Measurements from ENCODE around the gene SRGAP1. TPM values are rescaled to one million over a fixed set of nuclear protein-coding genes. Genes with fewer than 3 reads are reported as not detected.

The SRGAP1 gene
- total and polyA plus RNA-seq, 2 of the 8 experiments (the other 6 are each of a cell fraction or from before 2014, with no cell fraction given) = 3.2 to 7.3 TPM

DNA sequence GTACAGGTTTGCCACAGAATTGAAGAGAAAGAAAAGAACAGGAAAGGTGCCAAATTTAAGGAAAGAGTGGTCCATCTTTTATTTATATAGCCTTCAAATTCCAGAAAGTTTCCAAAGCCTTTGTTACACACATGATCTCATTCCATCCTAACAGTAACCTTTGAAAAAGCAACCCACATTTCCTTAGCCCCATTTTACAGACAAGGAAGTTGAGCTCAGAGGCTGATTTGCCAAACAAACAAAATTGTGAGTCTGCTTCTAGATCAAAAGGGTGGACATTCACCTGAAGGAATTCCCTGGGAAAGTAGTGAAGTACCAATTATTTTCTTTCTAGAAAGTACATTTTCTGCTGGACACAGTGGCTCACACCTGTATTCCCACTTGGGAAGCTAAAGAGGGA lies 345.6 kb downstream of the SRGAP1 start:
- no peak overlapping the region for H3K18ac ChIP-seq (ENCODE audit: extremely low read depth, low read length)
- no peak for FAIRE-seq
- no peak overlapping the region for H2BK12ac ChIP-seq (ENCODE audit: low read depth, low read length)
- no peak for TF ChIP-seq CEBPB (IDR thresholded peaks at IDR 0.05; ENCODE audit: low read depth, low read length)
- TF ChIP-seq TCF12 (IDR thresholded peaks at IDR 0.05; ENCODE audit: low read depth, low read length) = no peak
- no peak for TF ChIP-seq BRCA1 (IDR thresholded peaks at IDR 0.05; ENCODE audit: low read depth, low read length)
- TF ChIP-seq NANOG (IDR thresholded peaks at IDR 0.05; ENCODE audit: insufficient read depth, low read depth, low read length, poor library complexity, severe bottlenecking) = no peak
- TF ChIP-seq TAF7 (optimal IDR thresholded peaks at IDR 0.05; ENCODE audit: borderline replicate concordance, low read depth, low read length) = no peak
- TF ChIP-seq, protein P1, sequence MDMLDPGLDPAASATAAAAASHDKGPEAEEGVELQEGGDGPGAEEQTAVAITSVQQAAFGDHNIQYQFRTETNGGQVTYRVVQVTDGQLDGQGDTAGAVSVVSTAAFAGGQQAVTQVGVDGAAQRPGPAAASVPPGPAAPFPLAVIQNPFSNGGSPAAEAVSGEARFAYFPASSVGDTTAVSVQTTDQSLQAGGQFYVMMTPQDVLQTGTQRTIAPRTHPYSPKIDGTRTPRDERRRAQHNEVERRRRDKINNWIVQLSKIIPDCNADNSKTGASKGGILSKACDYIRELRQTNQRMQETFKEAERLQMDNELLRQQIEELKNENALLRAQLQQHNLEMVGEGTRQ (IDR thresholded peaks at IDR 0.05; ENCODE audit: low read length) = no peak
- H3K56ac ChIP-seq (replicated peaks; ENCODE audit: insufficient read length, low read depth, low read length) = no peak overlapping the region
- H3K4ac ChIP-seq (replicated peaks; ENCODE audit: insufficient read length, low read depth, low read length) = no peak overlapping the region
- H3K79me1 ChIP-seq (ENCODE audit: low read depth, low read length) = no peaks in the 10 kb centered on the region
- no peak overlapping the region for H3K4me2 ChIP-seq (ENCODE audit: insufficient read depth in 1 of 2, low read depth in 2 of 2, low read length in 2 of 2)
- H2BK20ac ChIP-seq (ENCODE audit: low read length) = no peak overlapping the region
- no peak overlapping the region for H2BK5ac ChIP-seq (ENCODE audit: low read depth, low read length)
- H3K36me3 ChIP-seq (ENCODE audit: control insufficient read depth in 2 of 4, insufficient read depth in 4 of 4, low read length in 3 of 4) = peaks cover 0 to 10% (median 6%) of the 10 kb centered on the region in 4 experiments; a peak in 4 of 8 replicates
- no peak overlapping the region for H3K14ac ChIP-seq (ENCODE audit: insufficient read length)
- no peak overlapping the region for H4K8ac ChIP-seq (ENCODE audit: extremely low read depth, insufficient read depth, low read length)
- H2BK15ac ChIP-seq (ENCODE audit: low read length) = no peak overlapping the region
- no peak overlapping the region for H2BK120ac ChIP-seq (replicated peaks; ENCODE audit: low read depth, low read length)
- no peaks in the 10 kb centered on the region for H3K27me3 ChIP-seq (replicated peaks in 1 of 4; ENCODE audit: control insufficient read depth in 3 of 4, extremely low read depth in 1 of 4, insufficient read depth in 3 of 4, low read length in 3 of 4)
- no peaks in the 10 kb centered on the region for H3K79me2 ChIP-seq (ENCODE audit: control insufficient read depth in 1 of 2, insufficient read depth in 2 of 2, low read length in 2 of 2)
- H4K5ac ChIP-seq (ENCODE audit: insufficient read length, low read depth, low read length) = no peak overlapping the region
- H3K23ac ChIP-seq (ENCODE audit: insufficient read length) = no peak overlapping the region
- H3K9me3 ChIP-seq (ENCODE audit: insufficient read depth in 2 of 2, low read depth in 1 of 2, low read length in 1 of 2) = no peaks in the 10 kb centered on the region
- H3K4me1 ChIP-seq (replicated peaks in 1 of 4; ENCODE audit: control insufficient read depth in 3 of 4, insufficient read depth in 4 of 4, low read length in 3 of 4) = no peaks in the 10 kb centered on the region
- ChIA-PET POLR2A (ENCODE audit: partially characterized antibody) (no interaction called here), CTCF (ENCODE audit: partially characterized antibody) (interaction anchor here (0.6 to 0.7 kb wide), 2 partner anchors 269 to 353 kb away, joined by 3 read pairs; no protein-coding TSS in a partner anchor)
- H4K91ac ChIP-seq (replicated peaks; ENCODE audit: insufficient read length, low read length) = no peak overlapping the region
- H3K27ac ChIP-seq (ENCODE audit: low read depth, low read length) = no peak overlapping the region
- no peak overlapping the region for H2AFZ ChIP-seq (ENCODE audit: low read length)
- no peak for DNase-seq (ENCODE audit: low read depth in 1 of 2, low spot score in 2 of 2)
- no peak overlapping the region for H3K9ac ChIP-seq (replicated peaks in 1 of 4; ENCODE audit: extremely low read depth in 1 of 4, low read depth in 3 of 4, low read length in 3 of 4)
- H2AK5ac ChIP-seq (ENCODE audit: low read depth, low read length) = no peak overlapping the region
- H3K4me3 ChIP-seq (ENCODE audit: extremely low read depth in 1 of 4, insufficient read depth in 2 of 4, low read depth in 3 of 4, low read length in 4 of 4) = no peak overlapping the region
- H4K20me1 ChIP-seq (replicated peaks in 1 of 2; ENCODE audit: control insufficient read depth in 1 of 2, insufficient read depth in 2 of 2, low read length in 2 of 2) = no peaks in the 10 kb centered on the region
- no peaks in the 10 kb centered on the region for H3K23me2 ChIP-seq (ENCODE audit: low read depth, low read length)
